GM12865 (cell line): ENCODE data around the gene JPH3.

Source experiments
- DNase-seq: peaks from one replicate; pipeline ENCODE4 v3.0.0; 2010; ENCODE audit warnings: low read depth
- H3K4me3 ChIP-seq: 2 replicates; pipeline ENCODE4 v1.5.1; 2011; ENCODE audit warnings: mild to moderate bottlenecking, low read depth, low read length, control low read depth
- CTCF ChIP-seq: IDR thresholded peaks from 2 replicates; pipeline ENCODE4 v1.5.1; 2011; ENCODE audit warnings: low read length, control low read depth, low read depth, inconsistent platforms; ENCODE audit not compliant: insufficient read depth; ENCODE audit errors: missing control alignments

The JPH3 gene

DNA sequence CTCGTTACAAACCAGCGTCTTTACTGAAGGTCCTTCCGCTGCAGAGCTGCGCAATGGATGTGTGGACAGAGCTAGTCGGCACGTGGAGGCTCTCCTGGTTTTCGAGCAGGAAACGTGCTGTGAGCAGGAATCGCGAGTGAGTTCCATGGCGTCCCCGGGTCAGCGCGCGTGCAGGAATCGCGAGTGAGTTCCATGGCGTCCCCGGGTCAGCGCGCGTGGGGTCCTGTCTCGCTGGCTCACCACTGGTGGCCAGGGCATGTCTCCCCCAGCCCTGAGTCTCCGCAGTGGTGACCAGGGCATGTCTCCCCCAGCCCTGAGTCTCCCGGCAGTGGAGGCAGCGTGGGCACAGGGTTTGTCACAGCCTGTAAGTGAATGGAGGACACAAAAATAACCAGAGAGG, 100.8 kb downstream of the JPH3 start:
- H3K4me3 ChIP-seq, result no peak overlapping the region
- no peak for TF ChIP-seq CTCF
- DNase-seq, result no peak

DNA sequence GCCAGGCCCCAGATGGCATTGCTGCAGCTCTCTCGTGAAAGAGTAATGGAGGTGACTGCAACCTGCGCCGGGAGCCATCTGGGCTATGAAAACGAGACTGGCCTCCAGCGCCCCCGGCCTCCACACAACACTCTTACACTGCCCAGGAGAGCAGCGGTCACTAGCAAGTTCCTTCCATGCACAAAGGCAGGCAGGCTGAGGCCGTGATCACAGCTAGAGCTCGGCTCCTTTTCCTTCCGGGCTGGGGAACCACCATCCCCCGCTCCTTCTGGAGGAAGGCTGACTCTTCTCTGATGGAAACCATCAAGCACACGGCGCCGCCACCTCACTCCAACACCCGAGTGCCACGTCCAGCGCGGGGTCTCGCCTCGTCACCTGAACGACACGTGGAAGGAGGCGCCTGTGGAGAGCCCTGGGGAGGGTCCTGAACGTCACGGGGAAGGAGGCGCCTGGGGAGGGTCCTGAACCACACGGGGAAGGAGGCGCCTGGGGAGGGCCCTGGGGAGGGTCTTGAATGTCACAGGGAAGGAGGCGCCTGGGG, 101.6 kb downstream of the JPH3 start:
- TF ChIP-seq CTCF, result no peak
- H3K4me3 ChIP-seq, result no peak overlapping the region
- no peak for DNase-seq

GRCh38 chr16:87704754-87705353, 102.5 kb downstream of the JPH3 start:
- no peak overlapping the region for H3K4me3 ChIP-seq
- TF ChIP-seq CTCF, result no peak
- no peak for DNase-seq

DNA sequence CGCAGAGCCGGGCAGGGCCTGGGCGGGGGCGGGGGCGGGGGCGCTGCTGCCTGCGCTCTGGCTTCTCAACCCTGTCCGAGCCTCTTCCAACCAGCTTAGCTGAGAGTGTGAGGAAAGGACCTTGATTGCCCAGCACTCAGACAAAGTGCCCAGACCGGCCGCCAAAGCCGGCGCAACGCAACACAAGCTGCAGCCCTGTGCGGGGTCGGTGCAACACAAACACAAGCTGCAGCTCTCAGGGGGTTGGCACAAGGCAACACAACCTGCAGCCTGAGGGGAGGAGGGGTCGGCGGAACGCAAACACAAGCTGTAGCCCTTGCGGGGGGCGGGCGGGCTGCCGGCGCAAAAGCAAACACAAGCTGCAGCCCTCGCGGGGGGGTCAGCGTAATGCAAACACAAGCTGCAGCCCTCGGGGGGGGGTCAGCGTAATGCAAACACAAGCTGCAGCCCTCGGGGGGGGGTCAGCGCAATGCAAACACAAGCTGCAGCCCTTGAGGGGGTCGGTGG, 103.5 kb downstream of the JPH3 start:
- DNase-seq, result no peak
- TF ChIP-seq CTCF, result no peak
- H3K4me3 ChIP-seq, result no peak overlapping the region

- no peak for DNase-seq
- H3K4me3 ChIP-seq, result no peak overlapping the region
- TF ChIP-seq CTCF, result no peak
Measured at GRCh38 chr16:87706278-87707000, 104.1 kb downstream of the JPH3 start.

DNA sequence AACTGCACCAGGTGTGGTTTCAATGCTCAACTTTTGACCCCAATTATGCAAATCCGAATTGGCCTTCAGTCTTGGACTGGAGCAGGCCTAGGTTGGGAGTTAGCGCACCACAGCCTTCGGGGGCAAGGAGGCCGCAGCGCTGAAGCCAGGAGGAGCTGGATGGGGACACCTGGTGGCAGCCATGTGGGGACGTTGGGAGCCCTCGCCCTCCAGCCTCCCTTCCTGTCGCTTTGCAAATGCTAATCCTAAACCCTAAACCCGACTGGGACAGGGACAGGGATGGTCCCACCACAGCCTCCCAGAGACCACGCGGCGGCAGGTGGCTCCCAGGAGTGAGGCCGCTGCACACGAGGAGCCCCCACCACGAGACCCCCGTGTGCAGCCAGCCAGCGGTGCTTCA, 104.8 kb downstream of the JPH3 start:
- no peak overlapping the region for H3K4me3 ChIP-seq
- no peak for DNase-seq
- no peak for TF ChIP-seq CTCF
